HG02870 (cell line): ENCODE measurements around the gene SIRT6.
"Not testable (repeated sequence)": the region's sequence is repeated elsewhere in the genome, so short reads cannot be mapped to it uniquely, and the experiment has no call there.

Experiments
- ATAC-seq: cut with Tn5 transposase; IDR thresholded peaks from one replicate; pipeline ENCODE4 v1.9.1; 2021; ENCODE audit warnings: mild to moderate bottlenecking, moderate library complexity; ENCODE audit not compliant: unreplicated experiment

Gene SIRT6

GRCh38 chr19:4175669-4175931 lies 6.8 kb downstream of the SIRT6 start:
- ATAC-seq: no peak

- no peak for ATAC-seq
These were observed 7.3 kb downstream of the SIRT6 start for GRCh38 chr19:4174895-4175668.

- ATAC-seq: no peak
These were observed 8.0 kb downstream of the SIRT6 start for GRCh38 chr19:4174213-4174894.

GRCh38 chr19:4173479-4174212 lies 8.7 kb downstream of the SIRT6 start:
- ATAC-seq: no peak

GRCh38 chr19:4172861-4173473 lies 9.4 kb downstream of the SIRT6 start:
- ATAC-seq: no peak

- ATAC-seq: no peak
These were observed 10.7 kb downstream of the SIRT6 start for GRCh38 chr19:4171676-4172075.

GRCh38 chr19:4164262-4164661 lies 18.1 kb downstream of the SIRT6 start:
- ATAC-seq: no peak

- ATAC-seq: no peak
These were observed 20.8 kb downstream of the SIRT6 start for GRCh38 chr19:4161415-4162077.

GRCh38 chr19:4157971-4158370 lies 24.4 kb downstream of the SIRT6 start:
- ATAC-seq: not testable (repeated sequence)

GRCh38 chr19:4157164-4157563 lies 25.2 kb downstream of the SIRT6 start:
- ATAC-seq: no peak

GRCh38 chr19:4154571-4155312 lies 27.6 kb downstream of the SIRT6 start:
- no peak for ATAC-seq

- no peak for ATAC-seq
These were observed 29.9 kb downstream of the SIRT6 start for GRCh38 chr19:4152241-4152998.

GRCh38 chr19:4151623-4152022 lies 30.7 kb downstream of the SIRT6 start:
- ATAC-seq: no peak

GRCh38 chr19:4149518-4150288 lies 32.7 kb downstream of the SIRT6 start:
- no peak for ATAC-seq

- ATAC-seq: no peak
These were observed 37.6 kb downstream of the SIRT6 start for GRCh38 chr19:4144666-4145249.

GRCh38 chr19:4142916-4143315 lies 39.4 kb downstream of the SIRT6 start:
- not testable (repeated sequence) for ATAC-seq

- ATAC-seq: no peak
These were observed 42.1 kb downstream of the SIRT6 start for GRCh38 chr19:4140237-4140711.

GRCh38 chr19:4139614-4140236 lies 42.6 kb downstream of the SIRT6 start:
- ATAC-seq: no peak
